Hepatocyte (in vitro differentiated cells): ENCODE results near the gene CPS1. TPM values are rescaled to one million over a fixed set of nuclear protein-coding genes. Genes with fewer than 3 reads are reported as not detected.

ENCODE experiments used
- DNase-seq: peaks from one replicate; pipeline ENCODE4 v3.0.0-alpha.2; 2016; ENCODE audit warnings: low spot score
- H2AFZ ChIP-seq: fragments of 200-600 bp; sonication (generic); 2 replicates; pipeline ENCODE4 v1.6.0; 2016; ENCODE audit warnings: antibody characterized with exemption, mild to moderate bottlenecking
- H3K27ac ChIP-seq: fragments of 200-600 bp; sonication (generic); 2 replicates; pipeline ENCODE4 v1.5.1; 2016; ENCODE audit warnings: mild to moderate bottlenecking
- H3K27me3 ChIP-seq: fragments of 200-600 bp; sonication (generic); 2 replicates; pipeline ENCODE4 v1.6.1; 2016
- H3K36me3 ChIP-seq: fragments of 200-600 bp; sonication (generic); replicated peaks from 2 replicates; pipeline ENCODE4 v1.5.1; 2016; ENCODE audit warnings: low read depth; ENCODE audit not compliant: insufficient read depth
- H3K4me1 ChIP-seq: fragments of 200-600 bp; sonication (generic); 2 replicates; pipeline ENCODE4 v1.5.1; 2016; ENCODE audit warnings: mild to moderate bottlenecking, moderate library complexity; ENCODE audit not compliant: insufficient read depth
- H3K4me2 ChIP-seq: fragments of 200-600 bp; sonication (generic); 2 replicates; pipeline ENCODE4 v1.6.0; 2016
- H3K4me3 ChIP-seq: fragments of 200-600 bp; sonication (generic); 2 replicates; pipeline ENCODE4 v1.5.1; 2016; ENCODE audit warnings: mild to moderate bottlenecking
- H3K79me2 ChIP-seq: fragments of 200-600 bp; sonication (generic); 2 replicates; pipeline ENCODE4 v1.6.0; 2017; ENCODE audit warnings: mild to moderate bottlenecking
- H3K9me2 ChIP-seq: fragments of 200-600 bp; sonication (generic); replicated peaks from 2 replicates; pipeline ENCODE4 v1.6.0; 2017; ENCODE audit warnings: mild to moderate bottlenecking; ENCODE audit not compliant: insufficient read depth
- H3K9me3 ChIP-seq: fragments of 200-600 bp; sonication (generic); 2 replicates; pipeline ENCODE4 v1.5.1; 2016; ENCODE audit warnings: low read depth, mild to moderate bottlenecking
- H4K20me1 ChIP-seq: fragments of 200-600 bp; sonication (generic); 2 replicates; pipeline ENCODE4 v1.6.0; 2016; ENCODE audit warnings: mild to moderate bottlenecking; ENCODE audit not compliant: insufficient read depth, poor library complexity, severe bottlenecking
- EZH2 ChIP-seq: fragments of 200-600 bp; sonication (generic); IDR thresholded peaks from 2 replicates; pipeline ENCODE4 v1.6.1; 2016; ENCODE audit warnings: antibody characterized with exemption, mild to moderate bottlenecking, borderline replicate concordance
- EZH2phosphoT487 ChIP-seq: fragments of 200-600 bp; sonication (generic); IDR thresholded peaks from one replicate; pipeline ENCODE4 v1.6.1; 2018; ENCODE audit warnings: antibody characterized with exemption, mild to moderate bottlenecking, low read depth, moderate library complexity; ENCODE audit not compliant: unreplicated experiment, severe bottlenecking
- WGBS: methylation state at CpG from one replicate; pipeline ENCODE4 v1.1.6; 2016; ENCODE audit warnings: low lambda C conversion rate; ENCODE audit errors: missing lambda C conversion rate; 5-methylcytosine and 5-hydroxymethylcytosine counted together
- polyA plus RNA-seq: library from polyadenylated mRNA; unstranded; fragments of >200 nt; fragmentation: Nextera tagmentation; extraction: Ambion mirVana; gene quantifications from 2 replicates; pipeline ENCODE4 v1.2.1, GENCODE V29; 2016
- total RNA-seq: library from RNA; depleted of rRNA; stranded (reverse); fragments of >200 nt; gene quantifications from 2 replicates; pipeline ENCODE4 v1.2.3, GENCODE V29; 2014
- TF ChIP-seq, protein P1 (sequence below): fragments of 200-600 bp; sonication (generic); IDR thresholded peaks from 2 replicates; pipeline ENCODE4 v1.5.1; 2016; ENCODE audit warnings: antibody characterized with exemption, mild to moderate bottlenecking; ENCODE audit not compliant: poor library complexity

Gene CPS1
- 587 and 618 TPM in 2 replicates for total RNA-seq
- polyA plus RNA-seq: 145 and 239 TPM in 2 replicates

DNA sequence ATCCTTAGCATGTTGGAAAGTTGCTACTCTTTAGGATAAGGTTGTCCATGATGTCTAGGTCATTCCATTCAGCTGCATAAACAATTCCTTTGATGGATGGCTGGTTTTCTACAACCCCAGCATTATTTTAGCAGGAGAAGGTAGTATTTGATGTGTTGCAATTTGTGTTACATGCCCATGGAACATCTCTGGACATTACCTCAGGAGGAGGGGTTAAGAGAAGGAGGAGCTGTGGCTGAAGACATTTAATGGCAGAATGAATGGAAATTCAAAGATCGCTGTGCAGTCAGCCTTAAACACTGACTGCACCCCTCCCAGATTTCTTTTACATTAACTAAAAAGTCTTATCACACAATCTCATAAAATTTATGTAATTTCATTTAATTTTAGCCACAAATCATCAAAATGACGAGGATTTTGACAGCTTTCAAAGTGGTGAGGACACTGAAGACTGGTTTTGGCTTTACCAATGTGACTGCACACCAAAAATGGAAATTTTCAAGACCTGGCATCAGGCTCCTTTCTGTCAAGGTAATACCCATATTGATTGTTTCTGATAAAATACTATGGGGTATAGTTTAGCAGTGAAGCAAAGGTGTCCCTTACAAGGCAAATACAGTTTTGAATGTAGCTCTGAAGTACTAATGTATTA lies at the start of gene CPS1:
TSS of gene CPS1 (plus strand) at position 271 of the 652 bp plus-strand sequence. CDS start at position 406, 135 bp downstream.
- no peak within 1 kb of the TSS for H3K4me3 ChIP-seq
- H3K79me2 ChIP-seq: peaks cover 8% of the 10 kb centered on the region
- no peaks in the 10 kb centered on the region for H3K27me3 ChIP-seq
- 86% methylated on average over 2 of the region's 2 CpGs for WGBS
- H3K4me1 ChIP-seq: peaks cover 4% of the 10 kb centered on the region
- no peak within 1 kb of the TSS for H2AFZ ChIP-seq
- H3K36me3 ChIP-seq: no peaks in the 10 kb centered on the region
- no peak for DNase-seq
- TF ChIP-seq EZH2: no peak
- TF ChIP-seq, protein P1, sequence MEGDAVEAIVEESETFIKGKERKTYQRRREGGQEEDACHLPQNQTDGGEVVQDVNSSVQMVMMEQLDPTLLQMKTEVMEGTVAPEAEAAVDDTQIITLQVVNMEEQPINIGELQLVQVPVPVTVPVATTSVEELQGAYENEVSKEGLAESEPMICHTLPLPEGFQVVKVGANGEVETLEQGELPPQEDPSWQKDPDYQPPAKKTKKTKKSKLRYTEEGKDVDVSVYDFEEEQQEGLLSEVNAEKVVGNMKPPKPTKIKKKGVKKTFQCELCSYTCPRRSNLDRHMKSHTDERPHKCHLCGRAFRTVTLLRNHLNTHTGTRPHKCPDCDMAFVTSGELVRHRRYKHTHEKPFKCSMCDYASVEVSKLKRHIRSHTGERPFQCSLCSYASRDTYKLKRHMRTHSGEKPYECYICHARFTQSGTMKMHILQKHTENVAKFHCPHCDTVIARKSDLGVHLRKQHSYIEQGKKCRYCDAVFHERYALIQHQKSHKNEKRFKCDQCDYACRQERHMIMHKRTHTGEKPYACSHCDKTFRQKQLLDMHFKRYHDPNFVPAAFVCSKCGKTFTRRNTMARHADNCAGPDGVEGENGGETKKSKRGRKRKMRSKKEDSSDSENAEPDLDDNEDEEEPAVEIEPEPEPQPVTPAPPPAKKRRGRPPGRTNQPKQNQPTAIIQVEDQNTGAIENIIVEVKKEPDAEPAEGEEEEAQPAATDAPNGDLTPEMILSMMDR: no peak
- no peak within 1 kb of the TSS for H3K4me2 ChIP-seq
- no peaks in the 10 kb centered on the region for H3K9me3 ChIP-seq
- H4K20me1 ChIP-seq: no peaks in the 10 kb centered on the region
- no peak within 1 kb of the TSS for H3K27ac ChIP-seq
- no peaks in the 10 kb centered on the region for H3K9me2 ChIP-seq

DNA sequence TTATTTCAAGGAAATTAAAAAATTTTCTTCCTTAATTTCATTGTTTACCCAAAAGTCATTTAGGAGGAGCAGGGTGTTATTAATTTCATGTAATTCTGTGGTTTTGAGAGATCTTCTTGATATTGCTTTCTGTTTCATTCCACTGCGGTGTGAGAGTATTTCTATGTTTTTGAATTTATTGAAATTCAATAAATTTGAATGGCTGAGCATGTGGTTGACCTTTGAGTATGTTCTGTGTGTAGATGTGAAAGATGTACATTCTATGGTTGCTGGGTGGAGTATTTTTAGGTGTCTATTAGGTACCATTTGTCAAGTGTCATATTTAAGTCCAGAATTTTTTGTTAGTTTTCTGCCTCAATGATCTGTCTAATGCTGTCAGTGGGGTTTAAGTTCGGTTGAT lies 40.5 kb upstream of the CPS1 start:
- Histone ChIP-seq H3K4me3 (no peak overlapping the region), H3K4me2 (no peak overlapping the region), H3K4me1 (no peaks in the 10 kb centered on the region), H3K27ac (peak overlapping the region; percentile 19), H2AFZ (no peak overlapping the region), H3K27me3 (no peaks in the 10 kb centered on the region), H3K36me3 (no peaks in the 10 kb centered on the region), H3K9me2 (no peaks in the 10 kb centered on the region), H3K9me3 (no peaks in the 10 kb centered on the region), H3K79me2 (no peaks in the 10 kb centered on the region), H4K20me1 (no peaks in the 10 kb centered on the region)
- no peak for DNase-seq
- no peak for TF ChIP-seq EZH2phosphoT487
- TF ChIP-seq, protein P1: no peak
- no peak for TF ChIP-seq EZH2
- 64% methylated on average over 2 of the region's 2 CpGs for WGBS

DNA sequence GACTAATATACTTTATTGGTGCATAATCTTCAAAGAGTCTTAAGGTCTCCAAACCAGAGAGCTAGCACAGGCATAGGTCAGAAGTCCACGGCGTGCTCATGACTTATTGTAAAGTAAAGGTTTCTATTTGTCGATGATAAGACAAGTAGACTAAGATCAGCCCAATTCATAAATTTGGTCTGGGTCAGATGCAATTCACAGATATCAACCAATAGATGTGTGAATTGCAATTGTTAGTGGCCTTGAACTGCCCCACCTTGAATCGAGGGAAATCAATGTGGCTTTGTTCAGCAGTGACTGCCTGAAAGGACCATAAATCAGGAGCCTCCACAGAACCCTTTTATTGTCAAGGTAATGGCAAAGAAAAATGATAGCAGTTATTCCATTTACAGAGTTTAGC lies 39.1 kb upstream of the CPS1 start:
- Histone ChIP-seq H3K36me3 (no peaks in the 10 kb centered on the region), H3K27me3 (no peaks in the 10 kb centered on the region), H3K27ac (peak overlapping the region; percentile 18), H3K79me2 (no peaks in the 10 kb centered on the region), H3K4me3 (no peak overlapping the region), H2AFZ (no peak overlapping the region), H3K9me3 (no peaks in the 10 kb centered on the region), H3K4me1 (no peaks in the 10 kb centered on the region), H3K4me2 (no peak overlapping the region), H4K20me1 (no peaks in the 10 kb centered on the region), H3K9me2 (no peaks in the 10 kb centered on the region)
- WGBS: 51% methylated on average over 4 of the region's 4 CpGs
- peak; percentile 28 for DNase-seq
- TF ChIP-seq EZH2phosphoT487 (no peak), EZH2 (no peak)
- TF ChIP-seq, protein P1: no peak
